Measurements from ENCODE around the gene KCNC1.

Gene KCNC1

GRCh38 chr11:17822401-17822781 lies 87.8 kb downstream of the KCNC1 start:
- TF ChIP-seq GATA2 (IDR thresholded peaks at IDR 0.05; ENCODE audit: low read depth, low read length), result no peak
- TF ChIP-seq GATA3 (IDR thresholded peaks at IDR 0.05; ENCODE audit: low read depth, low read length), result no peak

GRCh38 chr11:17827006-17827405 lies 92.4 kb downstream of the KCNC1 start:
- TF ChIP-seq GATA2 (IDR thresholded peaks at IDR 0.05; ENCODE audit: low read depth, low read length) (no peak), GATA3 (IDR thresholded peaks at IDR 0.05; ENCODE audit: low read depth, low read length) (no peak)

GRCh38 chr11:17828311-17828751 lies 93.8 kb downstream of the KCNC1 start:
- no peak for TF ChIP-seq GATA2 (IDR thresholded peaks at IDR 0.05; ENCODE audit: low read depth, low read length)
- no peak for TF ChIP-seq GATA3 (IDR thresholded peaks at IDR 0.05; ENCODE audit: low read depth, low read length)

- no peak for TF ChIP-seq GATA3 (IDR thresholded peaks at IDR 0.05; ENCODE audit: low read depth, low read length)
- no peak for TF ChIP-seq GATA2 (IDR thresholded peaks at IDR 0.05; ENCODE audit: low read depth, low read length)
Measured at GRCh38 chr11:17831228-17831627, 96.6 kb downstream of the KCNC1 start.

GRCh38 chr11:17831883-17832282 lies 97.3 kb downstream of the KCNC1 start:
- TF ChIP-seq GATA3 (IDR thresholded peaks at IDR 0.05; ENCODE audit: low read depth, low read length) (no peak), GATA2 (IDR thresholded peaks at IDR 0.05; ENCODE audit: low read depth, low read length) (no peak)

Data from SH-SY5Y (cell line).